ENCODE results near the gene TBC1D5. TPM values are rescaled to one million over a fixed set of nuclear protein-coding genes. Genes with fewer than 3 reads are reported as not detected.

TBC1D5 gene
- total RNA-seq, 1 donor from 2014 or later: 52.8 TPM

- DNase-seq (ENCODE audit: low read depth in 2 of 2): no peak
Measured at GRCh38 chr3:17115186-17115585, 627.2 kb downstream of the TBC1D5 start.

GRCh38 chr3:17111586-17111985 is 630.8 kb downstream of the TBC1D5 start:
- DNase-seq (ENCODE audit: low read depth in 2 of 2): no peak

DNA sequence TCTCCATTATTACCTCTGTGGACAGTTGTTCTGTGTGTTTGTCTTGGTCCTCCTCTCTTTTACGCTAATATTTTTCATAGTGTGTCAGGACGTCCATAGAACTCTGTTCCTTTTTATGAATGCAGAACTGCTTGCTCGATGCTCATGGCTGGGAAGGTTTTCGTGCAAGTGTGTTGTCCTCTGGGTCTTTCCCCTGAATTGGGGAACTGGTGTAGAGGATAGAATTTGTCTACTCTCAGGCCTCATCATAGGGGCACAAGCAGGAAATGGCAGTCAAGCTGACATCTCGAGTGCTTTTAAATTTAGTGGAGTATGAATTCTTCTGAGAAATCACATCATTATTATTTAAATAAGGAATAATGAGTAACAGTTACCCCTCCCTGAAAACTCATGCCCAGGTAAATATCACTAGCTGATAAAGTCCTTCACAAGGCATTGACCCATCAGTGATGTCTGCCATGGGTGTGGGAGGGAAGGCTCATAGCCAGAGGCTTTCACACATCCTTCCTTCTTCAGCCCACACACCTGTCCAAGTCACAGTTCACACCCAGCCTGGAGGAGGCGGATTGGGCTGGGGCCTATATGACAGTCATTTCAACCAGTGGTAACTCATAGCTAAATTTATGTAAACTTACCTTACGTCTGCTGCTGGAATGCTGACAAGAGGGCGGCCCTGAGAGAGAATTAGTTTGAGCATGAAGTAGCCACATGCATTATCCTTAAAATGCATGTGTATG is 631.6 kb downstream of the TBC1D5 start:
- DNase-seq (ENCODE audit: low read depth in 2 of 2): no peak

Measured in dermis microvascular lymphatic vessel endothelial cell (primary cell).